HEK293T (cell line): ENCODE measurements around the gene KCTD10.

Source experiments
- FOXA1 ChIP-seq: fragments of 450-650 bp; IDR thresholded peaks from 2 replicates; pipeline ENCODE4 v1.6.1; 2016; ENCODE audit warnings: mild to moderate bottlenecking
- FOXK2 ChIP-seq: fragments of 450-650 bp; IDR thresholded peaks from 2 replicates; pipeline ENCODE4 v1.6.1; 2016; ENCODE audit warnings: mild to moderate bottlenecking

DNA sequence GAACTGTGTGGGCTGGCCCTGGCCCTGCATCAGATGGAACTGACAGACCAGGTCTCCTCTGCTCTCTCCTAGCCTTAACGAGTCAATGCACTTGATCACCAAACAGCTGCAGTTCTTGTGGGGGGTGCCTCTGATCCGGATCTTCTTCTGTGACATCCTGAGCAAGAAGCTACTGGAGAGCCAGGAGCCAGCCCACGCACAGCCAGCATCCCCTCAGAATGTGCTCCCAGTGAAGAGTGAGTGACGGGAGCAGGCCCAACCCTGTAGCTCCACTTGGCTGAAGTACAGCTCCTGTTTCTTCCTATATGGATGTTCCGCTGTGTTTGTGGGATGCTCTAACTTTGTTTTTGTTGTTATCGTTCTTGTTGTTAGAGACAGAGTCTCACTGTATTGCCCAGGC, 24.2 kb upstream of the KCTD10 start:
- TF ChIP-seq FOXK2: no peak
- no peak for TF ChIP-seq FOXA1
